Heart left ventricle (tissue), 13 donors: Measurements from ENCODE around the gene ARHGEF17.

Experiments
- CTCF ChIP-seq, 12 donors: fragments of 200-600 bp; sonication (generic) in 4 of 12; IDR thresholded peaks; one replicate each; pipeline versions ENCODE4 v1.5.0 to v1.8.0; 2018 to 2022; ENCODE audit warnings: antibody characterized with exemption in 12 of 12, mild to moderate bottlenecking in 5 of 12
- POLR2A ChIP-seq, 2 donors: fragments of 450-650 bp; IDR thresholded peaks; one replicate each; pipeline ENCODE4 v1.6.1; 2017; ENCODE audit warnings: antibody characterized with exemption in 2 of 2, mild to moderate bottlenecking in 2 of 2, moderate library complexity in 2 of 2
- donor health status: ischemic (EF 13 %, LVEDD 7.1; RV severe dilation, severe dysfunction).
- donor health status: DM: no; HTN: yes; CAD: no.
- donor health status: DM: no; HTN: no; CAD: no.
- donor health status: ischemic (EF 25% LVEDD 6.9; RV normal size, moderate dysfunction).
- donor health status: ischemic (EF 25% LVEDD 5.7; RV mildly dilated, moderate dysfunction).
- donor health status: ischemic (EF 35%, LVEDD 5.7; RV mildly dilated, moderate dysfunction).
- donor health status: nonischemic (EF 11% LVEDD 7.7; RV severe dilation, severe dysfunction).
- donor health status: DM: yes; HTN: yes; CAD: no.
- donor health status: PGD.
- donor health status: ischemic (EF 29% LVEDD 5.4; RV normal size, mild dysfunction).
- donor health status: nonischemic (EF 23%, LVEDD 6.1; RV moderate dilation, normal function).

GRCh38 chr11:73376160-73376802 lies 68.2 kb downstream of the ARHGEF17 start, which contains the start of gene RELT:
- TF ChIP-seq CTCF (IDR thresholded peaks at IDR 0.05), result peak; percentile 77 to 98 (median 93)
- peak; percentile 68 to 97 for TF ChIP-seq POLR2A (IDR thresholded peaks at IDR 0.05)
